Panc1 (cell line): ENCODE results near the gene CEP85L.

ENCODE experiments used
- POLR2AphosphoS5 ChIP-seq: IDR thresholded peaks from 2 replicates; pipeline ENCODE4 v1.6.1; 2012; ENCODE audit warnings: mild to moderate bottlenecking, low read depth, low read length, moderate library complexity
- SIN3A ChIP-seq: IDR thresholded peaks from 2 replicates; pipeline ENCODE4 v1.6.1; 2012; ENCODE audit warnings: low read depth, mild to moderate bottlenecking, low read length, moderate library complexity, borderline replicate concordance; ENCODE audit not compliant: insufficient read depth
- TCF7L2 ChIP-seq: IDR thresholded peaks from 2 replicates; pipeline ENCODE4 v1.6.1; 2011; ENCODE audit warnings: mild to moderate bottlenecking, low read depth, low read length, inconsistent platforms
- TF ChIP-seq, protein P1 (sequence below), 2 experiments: IDR thresholded peaks; 2 replicates each; pipeline ENCODE4 v1.6.1; 2011 to 2012; ENCODE audit warnings: low read depth in 2 of 2, control low read depth in 1 of 2, low read length in 1 of 2, mild to moderate bottlenecking in 1 of 2, moderate library complexity in 1 of 2; ENCODE audit not compliant: insufficient read depth in 1 of 2
- TF ChIP-seq, protein P2 (sequence below): fragments of 450-650 bp; IDR thresholded peaks from 2 replicates; pipeline ENCODE4 v1.5.1; 2017; ENCODE audit warnings: mild to moderate bottlenecking

DNA sequence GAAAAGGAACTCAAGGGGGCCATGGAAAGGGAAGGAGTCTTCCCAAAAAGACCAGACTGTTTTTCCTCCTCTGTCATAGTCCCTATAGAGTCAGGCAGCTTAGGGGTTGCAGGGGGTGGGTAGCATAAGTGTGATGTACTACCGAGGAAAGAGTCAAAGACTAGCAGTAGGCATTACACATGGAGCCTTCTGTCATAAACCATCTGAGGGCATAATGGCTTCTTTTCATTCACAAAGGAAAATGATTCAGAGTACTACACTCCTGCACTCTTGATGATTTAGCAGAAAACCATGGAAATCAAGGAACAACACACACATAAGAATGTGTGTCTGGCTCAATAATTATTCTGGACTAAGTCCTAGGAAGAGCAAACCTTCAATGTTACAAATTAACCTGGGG lies 88.4 kb downstream of the CEP85L start:
- TF ChIP-seq, protein P1, sequence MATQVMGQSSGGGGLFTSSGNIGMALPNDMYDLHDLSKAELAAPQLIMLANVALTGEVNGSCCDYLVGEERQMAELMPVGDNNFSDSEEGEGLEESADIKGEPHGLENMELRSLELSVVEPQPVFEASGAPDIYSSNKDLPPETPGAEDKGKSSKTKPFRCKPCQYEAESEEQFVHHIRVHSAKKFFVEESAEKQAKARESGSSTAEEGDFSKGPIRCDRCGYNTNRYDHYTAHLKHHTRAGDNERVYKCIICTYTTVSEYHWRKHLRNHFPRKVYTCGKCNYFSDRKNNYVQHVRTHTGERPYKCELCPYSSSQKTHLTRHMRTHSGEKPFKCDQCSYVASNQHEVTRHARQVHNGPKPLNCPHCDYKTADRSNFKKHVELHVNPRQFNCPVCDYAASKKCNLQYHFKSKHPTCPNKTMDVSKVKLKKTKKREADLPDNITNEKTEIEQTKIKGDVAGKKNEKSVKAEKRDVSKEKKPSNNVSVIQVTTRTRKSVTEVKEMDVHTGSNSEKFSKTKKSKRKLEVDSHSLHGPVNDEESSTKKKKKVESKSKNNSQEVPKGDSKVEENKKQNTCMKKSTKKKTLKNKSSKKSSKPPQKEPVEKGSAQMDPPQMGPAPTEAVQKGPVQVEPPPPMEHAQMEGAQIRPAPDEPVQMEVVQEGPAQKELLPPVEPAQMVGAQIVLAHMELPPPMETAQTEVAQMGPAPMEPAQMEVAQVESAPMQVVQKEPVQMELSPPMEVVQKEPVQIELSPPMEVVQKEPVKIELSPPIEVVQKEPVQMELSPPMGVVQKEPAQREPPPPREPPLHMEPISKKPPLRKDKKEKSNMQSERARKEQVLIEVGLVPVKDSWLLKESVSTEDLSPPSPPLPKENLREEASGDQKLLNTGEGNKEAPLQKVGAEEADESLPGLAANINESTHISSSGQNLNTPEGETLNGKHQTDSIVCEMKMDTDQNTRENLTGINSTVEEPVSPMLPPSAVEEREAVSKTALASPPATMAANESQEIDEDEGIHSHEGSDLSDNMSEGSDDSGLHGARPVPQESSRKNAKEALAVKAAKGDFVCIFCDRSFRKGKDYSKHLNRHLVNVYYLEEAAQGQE (IDR thresholded peaks at IDR 0.05; ENCODE audit: insufficient read depth in 1 of 2, low read depth in 2 of 2, low read length in 1 of 2) = no peak
- TF ChIP-seq, protein P2, sequence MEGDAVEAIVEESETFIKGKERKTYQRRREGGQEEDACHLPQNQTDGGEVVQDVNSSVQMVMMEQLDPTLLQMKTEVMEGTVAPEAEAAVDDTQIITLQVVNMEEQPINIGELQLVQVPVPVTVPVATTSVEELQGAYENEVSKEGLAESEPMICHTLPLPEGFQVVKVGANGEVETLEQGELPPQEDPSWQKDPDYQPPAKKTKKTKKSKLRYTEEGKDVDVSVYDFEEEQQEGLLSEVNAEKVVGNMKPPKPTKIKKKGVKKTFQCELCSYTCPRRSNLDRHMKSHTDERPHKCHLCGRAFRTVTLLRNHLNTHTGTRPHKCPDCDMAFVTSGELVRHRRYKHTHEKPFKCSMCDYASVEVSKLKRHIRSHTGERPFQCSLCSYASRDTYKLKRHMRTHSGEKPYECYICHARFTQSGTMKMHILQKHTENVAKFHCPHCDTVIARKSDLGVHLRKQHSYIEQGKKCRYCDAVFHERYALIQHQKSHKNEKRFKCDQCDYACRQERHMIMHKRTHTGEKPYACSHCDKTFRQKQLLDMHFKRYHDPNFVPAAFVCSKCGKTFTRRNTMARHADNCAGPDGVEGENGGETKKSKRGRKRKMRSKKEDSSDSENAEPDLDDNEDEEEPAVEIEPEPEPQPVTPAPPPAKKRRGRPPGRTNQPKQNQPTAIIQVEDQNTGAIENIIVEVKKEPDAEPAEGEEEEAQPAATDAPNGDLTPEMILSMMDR = no peak
- no peak for TF ChIP-seq POLR2AphosphoS5
- no peak for TF ChIP-seq SIN3A
- TF ChIP-seq TCF7L2 = no peak
